ENCODE measurements around the gene WDR77.

- no peak for TF ChIP-seq CTCF (IDR thresholded peaks at IDR 0.05; ENCODE audit: insufficient read depth, low read depth, low read length)
- TF ChIP-seq EZH2 (IDR thresholded peaks at IDR 0.05; ENCODE audit: insufficient read depth, low read length): no peak
These were observed 16.7 kb upstream of the WDR77 start for GRCh38 chr1:111465754-111466153.

Data from astrocyte (in vitro differentiated cells and primary cell).